WTC11 (cell line): ENCODE results near the gene CDC73. TPM values are rescaled to one million over a fixed set of nuclear protein-coding genes. Genes with fewer than 3 reads are reported as not detected.

ENCODE experiments used
- ATAC-seq: fragments of 200-7000 bp; cut with Tn5 transposase; 2 replicates; pipeline ENCODE4 v1.10.0; 2021; ENCODE audit warnings: mild to moderate bottlenecking, moderate library complexity
- CTCF ChIA-PET: fragments of 300-600 bp; sonication (Branson Sonifier 250); formaldehyde crosslinking; loops from one replicate; lab custom pipeline; 2021; ENCODE audit warnings: antibody characterized with exemption; lab: Charles Lee
- POLR2A ChIA-PET: fragments of 350-600 bp; sonication (Branson Sonifier 250); formaldehyde crosslinking; loops from one replicate; lab custom pipeline; 2021; ENCODE audit warnings: antibody characterized with exemption; lab: Charles Lee
- DNase-seq: peaks from one replicate; pipeline ENCODE4 v3.0.0; 2021; ENCODE audit warnings: low spot score
- H3K27ac Mint-ChIP-seq: 2 replicates; pipeline ENCODE4 v1.8.0; 2021; ENCODE audit warnings: mixed read lengths
- H3K27me3 Mint-ChIP-seq: 2 replicates; pipeline ENCODE4 v1.8.0; 2021; ENCODE audit warnings: low read depth, mild to moderate bottlenecking, moderate library complexity, mixed read lengths
- H3K36me3 Mint-ChIP-seq: 2 replicates; pipeline ENCODE4 v1.8.0; 2021; ENCODE audit warnings: mixed read lengths
- H3K4me1 Mint-ChIP-seq: 2 replicates; pipeline ENCODE4 v1.8.0; 2022; ENCODE audit warnings: mixed read lengths
- H3K4me3 Mint-ChIP-seq: 2 replicates; pipeline ENCODE4 v1.8.0; 2021; ENCODE audit warnings: mild to moderate bottlenecking, moderate library complexity, mixed read lengths
- H3K9me3 Mint-ChIP-seq: 2 replicates; pipeline ENCODE4 v1.8.0; 2021; ENCODE audit warnings: mixed read lengths
- AFF4 ChIP-seq: sonication (generic); formaldehyde crosslinking; IDR thresholded peaks from 2 replicates; pipeline ENCODE4 v1.8.1; 2023; ENCODE audit warnings: mild to moderate bottlenecking, missing genetic modification reagents, borderline replicate concordance
- ATF2 ChIP-seq: sonication (generic); formaldehyde crosslinking; IDR thresholded peaks from 2 replicates; pipeline ENCODE4 v1.8.1; 2022; ENCODE audit warnings: low read depth, missing genetic modification reagents, borderline replicate concordance
- ELF4 ChIP-seq: sonication (generic); formaldehyde crosslinking; IDR thresholded peaks from 2 replicates; pipeline ENCODE4 v1.8.1; 2022; ENCODE audit warnings: low read depth, mild to moderate bottlenecking, moderate library complexity, missing genetic modification reagents
- ESRRA ChIP-seq: sonication (generic); formaldehyde crosslinking; IDR thresholded peaks from 2 replicates; pipeline ENCODE4 v1.8.1; 2022; ENCODE audit warnings: mild to moderate bottlenecking, missing genetic modification reagents, borderline replicate concordance
- GRHL2 ChIP-seq: fragments of 250-450 bp; sonication (Bioruptor Pico); IDR thresholded peaks from 2 replicates; pipeline ENCODE4 v1.8.0; 2022; ENCODE audit warnings: mild to moderate bottlenecking, moderate library complexity; ENCODE audit not compliant: insufficient replicate concordance, severe bottlenecking
- IRF2 ChIP-seq: sonication (generic); formaldehyde crosslinking; IDR thresholded peaks from 2 replicates; pipeline ENCODE4 v1.8.0; 2022; ENCODE audit warnings: low read depth, missing genetic modification reagents, borderline replicate concordance
- JAZF1 ChIP-seq: fragments of 250-450 bp; sonication (Bioruptor Pico); IDR thresholded peaks from 2 replicates; pipeline ENCODE4 v1.9.0; 2021; ENCODE audit warnings: moderate library complexity, mild to moderate bottlenecking, inconsistent platforms
- NR1H2 ChIP-seq: sonication (generic); formaldehyde crosslinking; IDR thresholded peaks from 2 replicates; pipeline ENCODE4 v1.9.0; 2021; ENCODE audit warnings: mild to moderate bottlenecking, moderate library complexity, missing genetic modification reagents
- RELA ChIP-seq: sonication (generic); formaldehyde crosslinking; IDR thresholded peaks from 2 replicates; pipeline ENCODE4 v1.8.1; 2022; ENCODE audit warnings: missing genetic modification reagents, mild to moderate bottlenecking, borderline replicate concordance
- USF1 ChIP-seq: sonication (generic); formaldehyde crosslinking; IDR thresholded peaks from 2 replicates; pipeline ENCODE4 v1.8.0; 2022; ENCODE audit warnings: mild to moderate bottlenecking, missing genetic modification reagents
- ZBTB43 ChIP-seq: sonication (generic); formaldehyde crosslinking; IDR thresholded peaks from 2 replicates; pipeline ENCODE4 v1.8.1; 2023; ENCODE audit warnings: mild to moderate bottlenecking, missing genetic modification reagents
- ZNF138 ChIP-seq: sonication (generic); formaldehyde crosslinking; conservative IDR thresholded peaks from 2 replicates; pipeline ENCODE4 v1.8.1; 2022; ENCODE audit warnings: mild to moderate bottlenecking, moderate library complexity, missing genetic modification reagents
- ZNF423 ChIP-seq: fragments of 250-450 bp; sonication (Bioruptor Pico); IDR thresholded peaks from 2 replicates; pipeline ENCODE4 v2.1.2; 2022; ENCODE audit warnings: mild to moderate bottlenecking, moderate library complexity
- ZNF425 ChIP-seq: fragments of 250-450 bp; sonication (Bioruptor Pico); conservative IDR thresholded peaks from 2 replicates; pipeline ENCODE4 v1.9.0; 2021; ENCODE audit warnings: mild to moderate bottlenecking
- ZNF512 ChIP-seq: sonication (generic); formaldehyde crosslinking; IDR thresholded peaks from 2 replicates; pipeline ENCODE4 v1.8.1; 2022; ENCODE audit warnings: missing genetic modification reagents, borderline replicate concordance
- ZNF532 ChIP-seq: fragments of 250-450 bp; sonication (Bioruptor Pico); IDR thresholded peaks from 2 replicates; pipeline ENCODE4 v1.9.0; 2021; ENCODE audit warnings: mild to moderate bottlenecking, borderline replicate concordance
- total RNA-seq: library from RNA; stranded (reverse); gene quantifications from 3 replicates; pipeline ENCODE4 v1.2.3, GENCODE V29; 2021

Gene CDC73
- total RNA-seq, 1 experiment from 2014 or later, result 57.1 TPM

- TF ChIP-seq AFF4 (CRISPR knock-in tag), result no peak
- no peak for TF ChIP-seq ZNF532 (CRISPR knock-in tag)
- no peak for TF ChIP-seq ESRRA (CRISPR knock-in tag)
- no peak for TF ChIP-seq ZNF138 (CRISPR knock-in tag)
- TF ChIP-seq RELA (CRISPR knock-in tag), result no peak
- TF ChIP-seq ZNF423 (CRISPR knock-in tag), result no peak
- TF ChIP-seq GRHL2, result no peak
- no peak for TF ChIP-seq NR1H2
- no peak for TF ChIP-seq ZNF512 (CRISPR knock-in tag)
- no peak for TF ChIP-seq ZNF425
Observed at GRCh38 chr1:193118194-193118593, 3.6 kb upstream of the CDC73 start (continued).

GRCh38 chr1:193118803-193119730, 2.8 kb upstream of the CDC73 start:
- no peak overlapping the region for H3K27ac Mint-ChIP-seq
- no peak for TF ChIP-seq JAZF1 (CRISPR knock-in tag)
- no peak for TF ChIP-seq ZNF512 (CRISPR knock-in tag)
- TF ChIP-seq ZBTB43, result no peak
- TF ChIP-seq IRF2 (CRISPR knock-in tag), result no peak
- no peak for TF ChIP-seq RELA (CRISPR knock-in tag)
- TF ChIP-seq USF1 (CRISPR knock-in tag), result no peak
- TF ChIP-seq ATF2, result no peak
- TF ChIP-seq ELF4 (CRISPR knock-in tag), result no peak

More at GRCh38 chr1:193118803-193119730, 2.8 kb upstream of the CDC73 start:
- H3K9me3 Mint-ChIP-seq, result no peaks in the 10 kb centered on the region
- H3K4me3 Mint-ChIP-seq, result no peak overlapping the region
- no peaks in the 10 kb centered on the region; the same call in none of the 2 replicates for H3K27me3 Mint-ChIP-seq
- DNase-seq, result no peak
- ChIA-PET POLR2A (no interaction called here), CTCF (no interaction called here)
- no peak for ATAC-seq
- H3K4me1 Mint-ChIP-seq, result peaks cover 22% of the 10 kb centered on the region
- H3K36me3 Mint-ChIP-seq, result 0 out of 2 replicates have a peak, but pooled peaks cover 3% of the 10 kb centered on the region
